GM10266 (cell line): ENCODE data around the gene ANKRD10.

Source experiments
- DNase-seq: peaks from one replicate; pipeline ENCODE4 v3.0.0; 2012; ENCODE audit errors: extremely low spot score
- CTCF ChIP-seq: IDR thresholded peaks from 2 replicates; pipeline ENCODE4 v1.5.1; 2012; ENCODE audit warnings: mild to moderate bottlenecking, low read depth; ENCODE audit not compliant: control insufficient read depth, insufficient read depth; ENCODE audit errors: missing control alignments

ANKRD10 gene

GRCh38 chr13:110897014-110897413, 17.9 kb downstream of the ANKRD10 start:
- no peak for DNase-seq
- TF ChIP-seq CTCF, result no peak

- no peak for TF ChIP-seq CTCF
These were observed 20.8 kb downstream of the ANKRD10 start for GRCh38 chr13:110894086-110894485.

GRCh38 chr13:110893571-110893970, 21.3 kb downstream of the ANKRD10 start:
- TF ChIP-seq CTCF, result no peak
- DNase-seq, result no peak

More at GRCh38 chr13:110894086-110894485, 20.8 kb downstream of the ANKRD10 start:
- no peak for DNase-seq

- no peak for TF ChIP-seq CTCF
- DNase-seq, result no peak
These were observed 24.3 kb downstream of the ANKRD10 start for GRCh38 chr13:110890279-110891165.

- no peak for TF ChIP-seq CTCF
- no peak for DNase-seq
These were observed 26.5 kb downstream of the ANKRD10 start for GRCh38 chr13:110888390-110888789.

- no peak for TF ChIP-seq CTCF
- DNase-seq, result no peak
These were observed 27.1 kb downstream of the ANKRD10 start for GRCh38 chr13:110887597-110888333.

GRCh38 chr13:110886870-110887596, 27.8 kb downstream of the ANKRD10 start:
- no peak for TF ChIP-seq CTCF
- DNase-seq, result no peak
